IPS-18c (cell line): ENCODE results near the gene CD40.

ENCODE experiments used
- H3K4me3 ChIP-seq: 2 replicates; pipeline ENCODE4 v1.7.0; 2013; ENCODE audit warnings: low read depth, mild to moderate bottlenecking, low read length, moderate library complexity; ENCODE audit not compliant: insufficient read depth
- H3K9me3 ChIP-seq: one replicate; pipeline ENCODE4 v1.6.1; 2013; ENCODE audit warnings: mild to moderate bottlenecking, low read length, moderate library complexity; ENCODE audit not compliant: control insufficient read depth, insufficient read depth

CD40 gene

GRCh38 chr20:46132705-46133120, 14.6 kb downstream of the CD40 start:
- no peaks in the 10 kb centered on the region for H3K9me3 ChIP-seq
- no peak overlapping the region for H3K4me3 ChIP-seq

- no peaks in the 10 kb centered on the region for H3K9me3 ChIP-seq
- H3K4me3 ChIP-seq: no peak overlapping the region
These were observed 16.0 kb downstream of the CD40 start for GRCh38 chr20:46133886-46134654.

GRCh38 chr20:46134716-46135115, 16.6 kb downstream of the CD40 start:
- no peak overlapping the region for H3K4me3 ChIP-seq
- H3K9me3 ChIP-seq: no peaks in the 10 kb centered on the region

- no peaks in the 10 kb centered on the region for H3K9me3 ChIP-seq
- H3K4me3 ChIP-seq: no peak overlapping the region
These were observed 17.9 kb downstream of the CD40 start for GRCh38 chr20:46135856-46136633.

- Histone ChIP-seq H3K4me3 (no peak overlapping the region; the same call in 1 of the 2 replicates), H3K9me3 (no peaks in the 10 kb centered on the region)
These were observed 19.7 kb downstream of the CD40 start for GRCh38 chr20:46137816-46138215.

- no peaks in the 10 kb centered on the region for H3K9me3 ChIP-seq
- no peak overlapping the region for H3K4me3 ChIP-seq
These were observed 21.3 kb downstream of the CD40 start for GRCh38 chr20:46139266-46139889.

GRCh38 chr20:46139908-46140482, 21.9 kb downstream of the CD40 start:
- no peak overlapping the region for H3K4me3 ChIP-seq
- H3K9me3 ChIP-seq: no peaks in the 10 kb centered on the region

GRCh38 chr20:46142124-46142523, 24.0 kb downstream of the CD40 start:
- H3K4me3 ChIP-seq: no peak overlapping the region
- no peaks in the 10 kb centered on the region for H3K9me3 ChIP-seq

- no peaks in the 10 kb centered on the region for H3K9me3 ChIP-seq
These were observed 26.4 kb downstream of the CD40 start for GRCh38 chr20:46144432-46145025.

GRCh38 chr20:46145713-46146112, 27.6 kb downstream of the CD40 start:
- Histone ChIP-seq H3K4me3 (no peak overlapping the region), H3K9me3 (no peaks in the 10 kb centered on the region)

More at GRCh38 chr20:46144432-46145025, 26.4 kb downstream of the CD40 start:
- no peak overlapping the region for H3K4me3 ChIP-seq

GRCh38 chr20:46148313-46149208, 30.4 kb downstream of the CD40 start:
- H3K9me3 ChIP-seq: no peaks in the 10 kb centered on the region

GRCh38 chr20:46150943-46151342, 32.8 kb downstream of the CD40 start:
- H3K4me3 ChIP-seq: no peak overlapping the region
- no peaks in the 10 kb centered on the region for H3K9me3 ChIP-seq

More at GRCh38 chr20:46148313-46149208, 30.4 kb downstream of the CD40 start:
- H3K4me3 ChIP-seq: no peak overlapping the region

GRCh38 chr20:46151936-46152335, 33.8 kb downstream of the CD40 start:
- Histone ChIP-seq H3K9me3 (no peaks in the 10 kb centered on the region), H3K4me3 (no peak overlapping the region)

GRCh38 chr20:46152824-46153586, 34.9 kb downstream of the CD40 start:
- no peaks in the 10 kb centered on the region for H3K9me3 ChIP-seq
- H3K4me3 ChIP-seq: no peak overlapping the region

GRCh38 chr20:46154305-46154704, 36.2 kb downstream of the CD40 start:
- no peak overlapping the region for H3K4me3 ChIP-seq
- no peaks in the 10 kb centered on the region for H3K9me3 ChIP-seq

- no peak overlapping the region for H3K4me3 ChIP-seq
These were observed 36.7 kb downstream of the CD40 start for GRCh38 chr20:46154796-46155195.

More at GRCh38 chr20:46154796-46155195, 36.7 kb downstream of the CD40 start:
- no peaks in the 10 kb centered on the region for H3K9me3 ChIP-seq
